K562 (cell line): ENCODE data around the gene ECSIT. TPM values are rescaled to one million over a fixed set of nuclear protein-coding genes. Genes with fewer than 3 reads are reported as not detected.
A peak's percentile ranks its signal among the peaks of the same experiment; 100 is the strongest.

Source experiments
- ATAC-seq: fragments of 200-7000 bp; cut with Tn5 transposase; 3 replicates; pipeline ENCODE4 v1.9.1; 2020; ENCODE audit warnings: moderate library complexity
- BruUV-seq: library from RNA; stranded (reverse); fragments of 400-500 nt; replicated peaks from 2 replicates; lab custom pipeline; 2021; lab: Mats Ljungman, UMichigan
- CTCF ChIA-PET: fragments of 300-600 bp; formaldehyde crosslinking; extraction: SDS; loops from one replicate; lab custom pipeline; 2021; ENCODE audit warnings: low intra/inter-chr PET ratio; lab: Yijun Ruan, JAX
- POLR2A ChIA-PET: fragments of 300-600, 350-650 bp; sonication (Branson Sonifier 250); formaldehyde crosslinking; extraction: SDS; loops from one replicate; lab custom pipeline; 2021; ENCODE audit warnings: antibody characterized with exemption, inconsistent platforms; lab: Yijun Ruan, JAX
- DNase-seq, 4 experiments: peaks; one replicate each; pipeline versions ENCODE4 v3.0.0 to v3.0.0-alpha.2; 2011 to 2018; ENCODE audit warnings: low spot score in 3 of 4, mixed read lengths in 3 of 4; ENCODE audit errors: extremely low read depth in 1 of 4
- FAIRE-seq: peaks from 2 replicates; lab custom pipeline; 2011; peaks lifted over from hg19 to GRCh38; lab: Jason Lieb, UNC
- H2AFZ ChIP-seq: 2 replicates; pipeline ENCODE4 v1.6.0; 2011; ENCODE audit warnings: low read depth, low read length, control low read depth, inconsistent platforms
- H3K27ac ChIP-seq: fragments of 200-600 bp; 3 replicates; pipeline ENCODE4 v1.8.0; 2011; ENCODE audit warnings: low read depth, mild to moderate bottlenecking, control low read depth, inconsistent platforms, low read length, moderate library complexity, mixed read lengths; ENCODE audit errors: extremely low read depth
- H3K27me3 ChIP-seq, 2 experiments: fragments of 300-600 bp in 1 of 2; 2 replicates in 1 of 2; 3 replicates in 1 of 2; pipeline versions ENCODE4 v1.6.0 to v1.8.0; 2011; ENCODE audit warnings: inconsistent platforms in 2 of 2, low read length in 2 of 2, mild to moderate bottlenecking in 1 of 2, mixed read lengths in 1 of 2, moderate library complexity in 1 of 2; ENCODE audit not compliant: control insufficient read depth in 2 of 2, insufficient read depth in 2 of 2
- H3K36me3 ChIP-seq: fragments of 300-600 bp; 3 replicates; pipeline ENCODE4 v1.8.0; 2011; ENCODE audit warnings: mild to moderate bottlenecking, low read length, inconsistent platforms; ENCODE audit not compliant: control insufficient read depth, insufficient read depth
- H3K4me1 ChIP-seq, 2 experiments: fragments of 200-600 bp in 1 of 2; replicated peaks in 1 of 2; 2 replicates in 1 of 2; 3 replicates in 1 of 2; pipeline versions ENCODE4 v1.5.1 to v1.8.0; 2011; ENCODE audit warnings: inconsistent platforms in 2 of 2, low read length in 2 of 2, mild to moderate bottlenecking in 1 of 2, mixed read lengths in 1 of 2, moderate library complexity in 1 of 2; ENCODE audit not compliant: control insufficient read depth in 2 of 2, insufficient read depth in 2 of 2
- H3K4me2 ChIP-seq: 2 replicates; pipeline ENCODE4 v1.6.1; 2011; ENCODE audit warnings: low read length, control low read depth, inconsistent platforms, mixed read lengths; ENCODE audit not compliant: insufficient read depth
- H3K4me3 ChIP-seq: fragments of 200-600 bp; sonication (generic), shearing (Covaris generic); 2 replicates; pipeline ENCODE4 v1.5.1; 2016; ENCODE audit warnings: control low read depth, inconsistent platforms
- H3K79me2 ChIP-seq: fragments of 200-600 bp; 3 replicates; pipeline ENCODE4 v1.8.0; 2011; ENCODE audit warnings: low read length, inconsistent platforms; ENCODE audit not compliant: control insufficient read depth, insufficient read depth
- H3K9ac ChIP-seq, 2 experiments: 2 replicates each; pipeline versions ENCODE4 v1.6.0 to v1.6.1; 2011; ENCODE audit warnings: low read depth in 2 of 2, low read length in 2 of 2, control low read depth in 1 of 2, inconsistent platforms in 1 of 2, mild to moderate bottlenecking in 1 of 2, mixed read lengths in 1 of 2; ENCODE audit not compliant: insufficient read depth in 1 of 2
- H3K9me1 ChIP-seq: one replicate; pipeline ENCODE4 v1.6.0; 2011; ENCODE audit warnings: inconsistent platforms, mild to moderate bottlenecking, low read length, moderate library complexity; ENCODE audit not compliant: control insufficient read depth, insufficient read depth
- H3K9me3 ChIP-seq: replicated peaks from 2 replicates; pipeline ENCODE4 v1.5.1; 2011; ENCODE audit warnings: low read depth, low read length, inconsistent platforms; ENCODE audit not compliant: control insufficient read depth, insufficient read depth
- H4K20me1 ChIP-seq: replicated peaks from 2 replicates; pipeline ENCODE4 v1.6.1; 2011; ENCODE audit warnings: low read length, inconsistent platforms, mixed read lengths; ENCODE audit not compliant: control insufficient read depth, insufficient read depth
- CBFB ChIP-seq: sonication (generic); formaldehyde crosslinking; IDR thresholded peaks from 2 replicates; pipeline ENCODE4 v1.4.0; 2020; ENCODE audit warnings: mild to moderate bottlenecking, missing genetic modification reagents
- HDGF ChIP-seq: fragments of 450-650 bp; IDR thresholded peaks from 2 replicates; pipeline ENCODE4 v1.6.1; 2016
- KDM1A ChIP-seq, 2 experiments: fragments of 450-650 bp; IDR thresholded peaks; 2 replicates each; pipeline ENCODE4 v1.6.1; 2016; ENCODE audit warnings: mild to moderate bottlenecking in 2 of 2
- MAFG ChIP-seq: fragments of 450-650 bp; conservative IDR thresholded peaks from 2 replicates; pipeline ENCODE4 v1.6.1; 2016; ENCODE audit warnings: missing genetic modification characterization, missing compliant biosample characterization
- NFIC ChIP-seq: fragments of 450-650 bp; IDR thresholded peaks from 2 replicates; pipeline ENCODE4 v1.6.1; 2017; ENCODE audit warnings: mild to moderate bottlenecking, inconsistent platforms
- ZNF184 ChIP-seq: sonication (generic); formaldehyde crosslinking; IDR thresholded peaks from 2 replicates; pipeline ENCODE4 v1.5.0; 2020; ENCODE audit warnings: missing genetic modification reagents
- WGBS: fragments of 100-300 bp; shearing (Covaris generic); methylation state at CpG from one replicate; pipeline ENCODE4 v1.1.6; 2016; ENCODE audit warnings: low coverage, mixed read lengths; ENCODE audit not compliant: insufficient coverage; ENCODE audit errors: missing lambda C conversion rate; 5-methylcytosine and 5-hydroxymethylcytosine counted together
- in situ Hi-C: fragments of 300-500 bp; cut with MboI; formaldehyde crosslinking; loops from 4 replicates; pipeline ENCODE4 v1.15.0; 2018; ENCODE audit warnings: inconsistent platforms, mixed read lengths
- intact Hi-C: fragments of 100-400 bp; cut with micrococcal nuclease; formaldehyde crosslinking; loops from 2 replicates; pipeline ENCODE4 v1.14.2; 2022
- polyA plus RNA-seq, 8 experiments: library from polyadenylated mRNA; depleted of rRNA in 4 of 8; stranded (reverse) in 5 of 8; unstranded in 3 of 8; fragments of >200 nt; fragmentation: Nextera tagmentation in 2 of 8; fragmentation: Illumina TruSeq in 1 of 8; extraction: Ambion mirVana in 2 of 8; extraction: Trizol in 1 of 8; gene quantifications; 2 replicates each; pipeline versions ENCODE4 v1.2.1 to v1.2.3, GENCODE V29; 2011 to 2014; ENCODE audit warnings: inconsistent platforms in 1 of 8, missing spikeins in 1 of 8
- total RNA-seq, 7 experiments: library from RNA; depleted of rRNA in 6 of 7; stranded (reverse); fragments of >200 nt in 6 of 7; fragmentation: Illumina TruSeq in 2 of 7; extraction: Trizol in 2 of 7; gene quantifications; 2 replicates each; pipeline versions ENCODE4 v1.2.1 to v1.2.3, GENCODE V29; 2011 to 2021; ENCODE audit warnings: low replicate concordance in 1 of 7
- TF ChIP-seq, protein P1 (sequence below): fragments of 450-650 bp; formaldehyde crosslinking; IDR thresholded peaks from 2 replicates; pipeline ENCODE4 v1.4.0; 2022; ENCODE audit warnings: missing genetic modification characterization
- TF ChIP-seq, protein P2 (sequence below): fragments of 450-650 bp; IDR thresholded peaks from one replicate; pipeline ENCODE4 v1.6.1; 2018; ENCODE audit warnings: mild to moderate bottlenecking, moderate library complexity; ENCODE audit not compliant: partially characterized antibody
- TF ChIP-seq, protein P3 (sequence below): sonication (generic); formaldehyde crosslinking; IDR thresholded peaks from 2 replicates; pipeline ENCODE4 v1.9.0; 2022; ENCODE audit warnings: mild to moderate bottlenecking, missing genetic modification reagents
- TF ChIP-seq, protein P4 (sequence below): sonication (generic); formaldehyde crosslinking; IDR thresholded peaks from 2 replicates; pipeline ENCODE4 v1.9.0; 2022; ENCODE audit warnings: mild to moderate bottlenecking, missing genetic modification reagents
- TF ChIP-seq, protein P5 (sequence below): fragments of 200-800 bp; sonication (Bioruptor generic); IDR thresholded peaks from 2 replicates; pipeline ENCODE4 v1.6.1; 2017; ENCODE audit warnings: missing genetic modification characterization, missing compliant biosample characterization
- TF ChIP-seq, protein P6 (sequence below): IDR thresholded peaks from 3 replicates; pipeline ENCODE4 v1.6.1; 2011; ENCODE audit warnings: borderline replicate concordance, mild to moderate bottlenecking, moderate library complexity; ENCODE audit not compliant: insufficient read length; ENCODE audit errors: extremely low read depth
- TF ChIP-seq, protein P7 (sequence below): IDR thresholded peaks from 3 replicates; pipeline ENCODE4 v1.6.1; 2011; ENCODE audit warnings: borderline replicate concordance, mild to moderate bottlenecking; ENCODE audit not compliant: insufficient read length, insufficient read depth

Gene ECSIT
- total and polyA plus RNA-seq, 9 of the 15 experiments (the other 6 are each of a cell fraction or from before 2014, with no cell fraction given): 1.1 to 82.5 (median 43.9) TPM

DNA sequence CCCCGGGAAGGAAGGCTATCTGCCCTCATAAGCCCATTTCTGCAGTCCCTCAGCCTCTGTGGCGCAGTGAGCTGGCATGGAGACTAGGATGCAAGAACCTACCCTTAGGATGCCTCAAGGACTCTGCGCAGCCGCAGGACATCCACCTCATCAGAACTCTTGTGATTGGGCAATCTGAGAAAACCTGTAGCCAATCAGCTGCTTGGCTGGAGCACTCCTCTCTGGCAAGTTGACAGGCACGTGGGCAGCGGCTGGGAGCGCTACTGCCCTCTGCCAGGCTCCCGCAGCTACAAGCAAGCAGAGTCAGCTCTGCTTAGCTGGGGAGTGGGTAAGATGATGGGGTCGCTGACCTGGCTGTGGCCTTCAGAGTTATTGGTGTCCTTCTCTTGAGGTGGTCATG is 1.5 kb upstream of the ECSIT start:
- Histone ChIP-seq H3K27ac (no peak overlapping the region), H4K20me1 (no peaks in the 10 kb centered on the region), H3K4me2 (no peak overlapping the region), H3K79me2 (peaks cover 23% of the 10 kb centered on the region), H3K4me1 (peaks cover 8 to 20% of the 10 kb centered on the region in 2 experiments; a peak in 4 of 5 replicates), H3K9me1 (no peaks in the 10 kb centered on the region), H3K36me3 (peaks cover 6% of the 10 kb centered on the region; the same call in 2 of the 3 replicates), H3K9me3 (no peaks in the 10 kb centered on the region), H2AFZ (0 out of 2 replicates have a peak overlapping the region, but pooled peaks have one; percentile 1), H3K4me3 (no peak overlapping the region), H3K9ac (no peak overlapping the region), H3K27me3 (no peaks in the 10 kb centered on the region)
- DNase-seq (peak; percentile 80 to 87 (median 82)), FAIRE-seq (peak; percentile 61), ATAC-seq (peak; percentile 52)
- intact Hi-C loops (no loop called here), in situ Hi-C loops (no loop called here)
- ChIA-PET CTCF (no interaction called here), POLR2A (interaction anchor here (0.6 kb wide), 1 partner anchor 33 kb away, joined by 4 read pairs; no protein-coding TSS in a partner anchor)
- no TSS peak for BruUV-seq
- 50% methylated on average over 9 of the region's 9 CpGs for WGBS
- TF ChIP-seq NFIC (peak; percentile 86), KDM1A (IDR thresholded peaks at IDR 0.05) (peak in 1 of 2 experiments; percentile 56; a peak in 2 of 4 replicates), CBFB (CRISPR knock-in tag) (no peak), MAFG (tag) (no peak), ZNF184 (CRISPR knock-in tag) (no peak), HDGF (no peak)
- TF ChIP-seq, protein P1, sequence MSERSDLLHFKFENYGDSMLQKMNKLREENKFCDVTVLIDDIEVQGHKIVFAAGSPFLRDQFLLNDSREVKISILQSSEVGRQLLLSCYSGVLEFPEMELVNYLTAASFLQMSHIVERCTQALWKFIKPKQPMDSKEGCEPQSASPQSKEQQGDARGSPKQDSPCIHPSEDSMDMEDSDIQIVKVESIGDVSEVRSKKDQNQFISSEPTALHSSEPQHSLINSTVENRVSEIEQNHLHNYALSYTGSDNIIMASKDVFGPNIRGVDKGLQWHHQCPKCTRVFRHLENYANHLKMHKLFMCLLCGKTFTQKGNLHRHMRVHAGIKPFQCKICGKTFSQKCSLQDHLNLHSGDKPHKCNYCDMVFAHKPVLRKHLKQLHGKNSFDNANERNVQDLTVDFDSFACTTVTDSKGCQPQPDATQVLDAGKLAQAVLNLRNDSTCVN (CRISPR knock-in tag): no peak
- TF ChIP-seq, protein P2, sequence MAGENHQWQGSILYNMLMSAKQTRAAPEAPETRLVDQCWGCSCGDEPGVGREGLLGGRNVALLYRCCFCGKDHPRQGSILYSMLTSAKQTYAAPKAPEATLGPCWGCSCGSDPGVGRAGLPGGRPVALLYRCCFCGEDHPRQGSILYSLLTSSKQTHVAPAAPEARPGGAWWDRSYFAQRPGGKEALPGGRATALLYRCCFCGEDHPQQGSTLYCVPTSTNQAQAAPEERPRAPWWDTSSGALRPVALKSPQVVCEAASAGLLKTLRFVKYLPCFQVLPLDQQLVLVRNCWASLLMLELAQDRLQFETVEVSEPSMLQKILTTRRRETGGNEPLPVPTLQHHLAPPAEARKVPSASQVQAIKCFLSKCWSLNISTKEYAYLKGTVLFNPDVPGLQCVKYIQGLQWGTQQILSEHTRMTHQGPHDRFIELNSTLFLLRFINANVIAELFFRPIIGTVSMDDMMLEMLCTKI: no peak
- TF ChIP-seq, protein P3, sequence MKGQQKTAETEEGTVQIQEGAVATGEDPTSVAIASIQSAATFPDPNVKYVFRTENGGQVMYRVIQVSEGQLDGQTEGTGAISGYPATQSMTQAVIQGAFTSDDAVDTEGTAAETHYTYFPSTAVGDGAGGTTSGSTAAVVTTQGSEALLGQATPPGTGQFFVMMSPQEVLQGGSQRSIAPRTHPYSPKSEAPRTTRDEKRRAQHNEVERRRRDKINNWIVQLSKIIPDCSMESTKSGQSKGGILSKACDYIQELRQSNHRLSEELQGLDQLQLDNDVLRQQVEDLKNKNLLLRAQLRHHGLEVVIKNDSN (CRISPR knock-in tag): peak; percentile 72
- TF ChIP-seq, protein P4, sequence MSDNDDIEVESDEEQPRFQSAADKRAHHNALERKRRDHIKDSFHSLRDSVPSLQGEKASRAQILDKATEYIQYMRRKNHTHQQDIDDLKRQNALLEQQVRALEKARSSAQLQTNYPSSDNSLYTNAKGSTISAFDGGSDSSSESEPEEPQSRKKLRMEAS (CRISPR knock-in tag): peak; percentile 51; the same call in 1 of the 2 replicates
- TF ChIP-seq, protein P5, sequence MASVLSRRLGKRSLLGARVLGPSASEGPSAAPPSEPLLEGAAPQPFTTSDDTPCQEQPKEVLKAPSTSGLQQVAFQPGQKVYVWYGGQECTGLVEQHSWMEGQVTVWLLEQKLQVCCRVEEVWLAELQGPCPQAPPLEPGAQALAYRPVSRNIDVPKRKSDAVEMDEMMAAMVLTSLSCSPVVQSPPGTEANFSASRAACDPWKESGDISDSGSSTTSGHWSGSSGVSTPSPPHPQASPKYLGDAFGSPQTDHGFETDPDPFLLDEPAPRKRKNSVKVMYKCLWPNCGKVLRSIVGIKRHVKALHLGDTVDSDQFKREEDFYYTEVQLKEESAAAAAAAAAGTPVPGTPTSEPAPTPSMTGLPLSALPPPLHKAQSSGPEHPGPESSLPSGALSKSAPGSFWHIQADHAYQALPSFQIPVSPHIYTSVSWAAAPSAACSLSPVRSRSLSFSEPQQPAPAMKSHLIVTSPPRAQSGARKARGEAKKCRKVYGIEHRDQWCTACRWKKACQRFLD (CRISPR knock-in tag): no peak
- TF ChIP-seq, protein P6, sequence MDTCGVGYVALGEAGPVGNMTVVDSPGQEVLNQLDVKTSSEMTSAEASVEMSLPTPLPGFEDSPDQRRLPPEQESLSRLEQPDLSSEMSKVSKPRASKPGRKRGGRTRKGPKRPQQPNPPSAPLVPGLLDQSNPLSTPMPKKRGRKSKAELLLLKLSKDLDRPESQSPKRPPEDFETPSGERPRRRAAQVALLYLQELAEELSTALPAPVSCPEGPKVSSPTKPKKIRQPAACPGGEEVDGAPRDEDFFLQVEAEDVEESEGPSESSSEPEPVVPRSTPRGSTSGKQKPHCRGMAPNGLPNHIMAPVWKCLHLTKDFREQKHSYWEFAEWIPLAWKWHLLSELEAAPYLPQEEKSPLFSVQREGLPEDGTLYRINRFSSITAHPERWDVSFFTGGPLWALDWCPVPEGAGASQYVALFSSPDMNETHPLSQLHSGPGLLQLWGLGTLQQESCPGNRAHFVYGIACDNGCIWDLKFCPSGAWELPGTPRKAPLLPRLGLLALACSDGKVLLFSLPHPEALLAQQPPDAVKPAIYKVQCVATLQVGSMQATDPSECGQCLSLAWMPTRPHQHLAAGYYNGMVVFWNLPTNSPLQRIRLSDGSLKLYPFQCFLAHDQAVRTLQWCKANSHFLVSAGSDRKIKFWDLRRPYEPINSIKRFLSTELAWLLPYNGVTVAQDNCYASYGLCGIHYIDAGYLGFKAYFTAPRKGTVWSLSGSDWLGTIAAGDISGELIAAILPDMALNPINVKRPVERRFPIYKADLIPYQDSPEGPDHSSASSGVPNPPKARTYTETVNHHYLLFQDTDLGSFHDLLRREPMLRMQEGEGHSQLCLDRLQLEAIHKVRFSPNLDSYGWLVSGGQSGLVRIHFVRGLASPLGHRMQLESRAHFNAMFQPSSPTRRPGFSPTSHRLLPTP: no peak
- TF ChIP-seq, protein P7, sequence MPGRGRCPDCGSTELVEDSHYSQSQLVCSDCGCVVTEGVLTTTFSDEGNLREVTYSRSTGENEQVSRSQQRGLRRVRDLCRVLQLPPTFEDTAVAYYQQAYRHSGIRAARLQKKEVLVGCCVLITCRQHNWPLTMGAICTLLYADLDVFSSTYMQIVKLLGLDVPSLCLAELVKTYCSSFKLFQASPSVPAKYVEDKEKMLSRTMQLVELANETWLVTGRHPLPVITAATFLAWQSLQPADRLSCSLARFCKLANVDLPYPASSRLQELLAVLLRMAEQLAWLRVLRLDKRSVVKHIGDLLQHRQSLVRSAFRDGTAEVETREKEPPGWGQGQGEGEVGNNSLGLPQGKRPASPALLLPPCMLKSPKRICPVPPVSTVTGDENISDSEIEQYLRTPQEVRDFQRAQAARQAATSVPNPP: no peak
